T-helper 22 cell (primary cell): ENCODE data around the gene TMEM209.

ENCODE experiments used
- DNase-seq: peaks from one replicate; pipeline ENCODE4 v3.0.0-alpha.2; 2020; ENCODE audit warnings: low read depth

Gene TMEM209

GRCh38 chr7:130143334-130143732, 61.9 kb downstream of the TMEM209 start:
- DNase-seq: no peak

DNA sequence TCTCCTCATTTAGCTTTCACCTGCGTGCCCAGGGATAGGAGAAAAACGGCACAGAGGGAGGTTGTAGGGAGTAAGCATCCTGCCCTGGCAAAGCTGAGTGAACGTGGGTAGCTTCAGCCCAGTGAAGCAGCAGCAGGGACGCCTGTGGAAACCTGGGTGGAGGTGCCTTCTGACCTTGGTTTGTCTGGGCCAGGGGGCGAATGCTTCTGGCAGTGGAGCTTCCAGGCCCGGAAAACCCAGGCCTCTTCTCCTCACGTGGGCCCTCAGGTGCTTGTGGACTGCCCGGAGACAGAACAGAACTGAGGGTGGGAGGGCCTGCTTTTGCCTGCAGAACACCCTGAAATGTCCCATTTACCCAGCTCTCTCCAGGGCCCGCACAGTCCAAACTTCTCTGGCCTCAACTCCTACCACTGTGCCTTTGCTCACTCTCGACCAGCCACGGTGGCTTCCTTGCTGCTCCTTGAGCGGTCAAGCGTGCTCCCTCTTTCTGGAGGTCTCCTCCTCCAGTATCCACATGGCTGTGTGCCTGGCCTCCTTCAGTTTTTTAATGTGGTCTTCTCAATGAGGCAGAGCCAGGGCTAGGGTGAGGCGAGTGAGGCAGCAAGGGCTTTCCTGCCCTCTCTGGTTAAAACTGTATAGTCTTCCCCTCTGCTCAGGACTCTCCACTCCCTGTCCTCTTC, 62.4 kb downstream of the TMEM209 start:
- DNase-seq: no peak

DNA sequence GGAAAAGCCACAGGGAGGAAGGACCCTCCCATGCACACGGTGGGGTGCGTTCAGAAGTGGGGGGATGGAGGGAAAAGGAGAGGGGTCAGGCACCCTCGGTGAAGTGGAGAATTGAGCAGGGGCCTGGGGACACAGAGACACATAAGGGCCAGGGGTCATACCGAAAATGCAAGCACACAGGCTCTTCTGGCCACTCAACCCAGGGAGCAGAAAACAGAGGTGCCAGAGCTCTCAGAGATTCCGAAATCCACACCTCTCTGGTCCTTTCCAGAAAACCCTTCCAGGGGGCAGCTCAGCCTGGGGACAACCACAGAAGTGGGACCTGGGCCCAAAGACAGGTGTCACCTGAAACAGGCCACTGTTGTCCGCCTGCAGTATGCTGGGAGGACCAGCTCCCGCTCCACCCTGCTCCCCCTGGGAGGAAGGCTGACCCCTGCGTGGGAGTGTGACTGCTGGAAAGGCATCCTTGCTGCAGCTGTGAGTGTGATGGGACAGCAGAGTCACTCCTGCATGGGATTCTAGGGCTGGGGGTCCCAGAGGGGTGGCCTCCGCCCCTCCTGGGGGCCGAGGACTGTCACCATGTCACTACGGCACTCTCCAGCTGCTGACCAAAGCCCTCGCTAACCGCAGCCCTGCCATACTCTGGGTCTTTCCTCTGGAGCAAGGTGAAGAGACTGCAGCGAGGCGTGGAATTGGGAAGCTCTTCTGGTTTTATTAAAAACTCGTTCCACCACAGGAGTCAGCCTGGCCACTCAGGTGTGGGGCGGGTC, 63.1 kb downstream of the TMEM209 start:
- DNase-seq: no peak

- DNase-seq: no peak
Measured at GRCh38 chr7:130141161-130141883, 63.9 kb downstream of the TMEM209 start.

- no peak for DNase-seq
Measured at GRCh38 chr7:130140551-130141160, 64.5 kb downstream of the TMEM209 start.

DNA sequence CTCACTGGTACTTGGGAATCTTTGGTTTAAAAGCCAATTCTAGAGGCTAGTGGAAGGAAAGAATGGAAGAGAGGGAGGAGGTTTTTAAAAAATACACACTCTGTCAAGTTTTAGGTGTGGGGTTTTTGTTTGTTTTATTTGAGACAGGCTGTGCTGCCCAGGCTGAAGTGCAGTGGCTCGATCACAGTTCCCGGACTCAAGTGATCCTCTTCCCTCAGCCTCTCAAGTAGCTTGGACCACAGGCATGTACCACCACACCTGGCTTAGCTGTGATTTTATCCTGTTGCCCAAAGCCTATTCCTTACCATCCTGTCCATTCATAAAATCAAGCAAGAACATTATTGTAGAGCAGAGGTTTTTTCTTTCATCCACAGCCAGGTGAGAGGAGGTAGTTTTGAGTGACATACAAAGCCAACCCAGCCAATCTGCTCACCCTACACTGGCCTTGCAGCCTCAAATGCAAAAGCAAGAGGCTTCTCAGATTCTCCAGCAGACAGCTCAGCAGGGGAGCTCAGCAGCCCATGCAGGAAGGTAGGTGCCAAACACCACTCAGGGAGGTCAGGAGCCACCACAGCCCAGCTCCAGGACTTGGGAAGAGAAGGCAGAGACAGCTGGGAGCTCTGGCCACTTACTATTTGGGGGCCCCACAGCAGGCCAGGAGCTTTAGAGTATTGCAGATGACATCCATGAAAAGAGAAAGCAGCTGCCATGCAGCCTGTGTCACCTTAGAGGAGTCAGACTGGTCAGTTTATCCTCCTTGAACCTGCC, 65.8 kb downstream of the TMEM209 start:
- DNase-seq: no peak

DNA sequence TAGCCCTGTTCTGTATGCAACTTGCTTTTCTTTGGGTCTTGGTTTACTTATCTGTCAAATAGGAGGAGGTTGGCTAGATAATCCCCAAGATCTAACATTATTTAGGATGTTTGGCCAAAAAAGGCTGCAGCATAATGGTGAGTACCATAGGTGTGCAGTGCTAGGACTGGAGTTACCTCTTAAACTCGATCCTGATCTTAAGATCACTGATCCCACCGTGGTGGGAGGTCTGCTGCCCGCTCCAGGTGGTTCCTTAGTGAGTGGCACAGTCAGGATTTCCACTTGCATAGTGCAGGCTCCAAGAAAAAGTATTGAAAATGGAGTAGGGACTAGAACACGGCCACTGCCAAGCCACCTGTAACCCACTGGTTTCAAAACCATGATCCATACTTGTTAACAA, 68.0 kb downstream of the TMEM209 start:
- DNase-seq: no peak

GRCh38 chr7:130136579-130137167, 68.5 kb downstream of the TMEM209 start:
- no peak for DNase-seq

DNA sequence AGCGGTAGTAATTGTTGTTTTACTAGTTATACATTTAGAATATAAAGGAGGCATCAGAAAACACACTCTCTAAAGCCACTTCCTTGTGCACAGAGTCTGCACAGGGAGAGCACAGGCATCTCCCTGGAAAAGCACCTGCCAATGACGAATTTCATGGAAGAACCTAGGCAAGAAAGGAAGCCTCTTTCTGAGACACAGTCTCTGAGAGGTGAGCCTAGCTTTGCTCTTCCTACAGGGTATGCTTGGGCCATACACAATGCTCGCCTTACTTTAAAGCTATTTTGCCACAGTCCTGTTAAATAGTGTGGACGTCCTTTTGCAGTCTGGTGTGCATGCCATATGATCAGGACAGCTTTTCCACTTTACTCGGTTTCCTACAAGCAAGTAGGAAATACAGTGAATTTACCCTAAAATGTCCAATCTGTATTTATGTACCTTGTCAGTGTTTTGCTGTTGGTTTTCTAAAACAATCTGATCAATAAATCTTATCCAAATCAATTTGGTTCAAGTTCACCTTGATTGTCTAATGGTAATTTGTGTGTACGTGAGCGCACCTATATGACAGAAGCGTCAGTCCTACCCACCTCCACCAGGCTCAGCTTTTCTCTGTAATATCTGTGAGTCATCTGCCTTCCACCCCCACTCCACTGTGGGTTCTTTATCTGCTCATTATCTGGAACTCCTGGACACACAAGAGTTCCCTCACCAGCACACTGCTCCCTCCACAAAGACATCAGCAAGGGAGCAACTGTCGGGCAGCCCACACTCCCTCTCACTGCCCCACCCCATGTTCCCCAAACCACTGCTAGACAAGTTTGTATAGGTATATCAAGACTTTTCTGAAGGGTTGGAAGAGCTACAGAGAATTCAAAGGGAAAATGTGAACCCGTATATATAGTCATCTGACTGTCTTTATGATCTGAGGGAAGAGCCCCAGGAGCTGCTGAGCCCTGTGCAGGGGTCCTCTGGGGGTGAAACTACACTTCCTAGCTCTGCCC, 69.7 kb downstream of the TMEM209 start:
- no peak for DNase-seq

DNA sequence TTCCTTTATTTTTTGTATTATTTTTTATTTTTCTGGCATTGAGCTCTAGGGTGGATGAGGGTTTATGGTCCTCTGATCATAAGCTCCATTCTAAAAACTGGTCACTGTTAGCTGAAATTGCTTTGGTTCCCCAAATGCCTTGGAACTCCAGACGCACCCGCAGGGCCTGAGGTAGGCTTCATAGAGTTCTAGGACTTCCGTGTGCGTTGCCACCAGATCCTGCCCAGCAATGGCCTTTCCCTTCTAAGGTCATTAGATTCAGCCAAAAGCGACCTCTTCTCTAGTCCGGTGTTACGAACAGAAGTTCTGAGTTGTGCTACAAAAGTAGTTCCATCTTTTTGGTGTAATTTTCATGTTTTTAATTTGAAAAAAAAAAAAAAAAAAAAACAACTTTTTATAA, 70.5 kb downstream of the TMEM209 start:
- DNase-seq: no peak

GRCh38 chr7:130134106-130134636, 71.0 kb downstream of the TMEM209 start:
- DNase-seq: no peak

- DNase-seq: no peak
Measured at GRCh38 chr7:130133029-130133782, 72.0 kb downstream of the TMEM209 start.

GRCh38 chr7:130131964-130132875, 73.0 kb downstream of the TMEM209 start:
- DNase-seq: no peak

DNA sequence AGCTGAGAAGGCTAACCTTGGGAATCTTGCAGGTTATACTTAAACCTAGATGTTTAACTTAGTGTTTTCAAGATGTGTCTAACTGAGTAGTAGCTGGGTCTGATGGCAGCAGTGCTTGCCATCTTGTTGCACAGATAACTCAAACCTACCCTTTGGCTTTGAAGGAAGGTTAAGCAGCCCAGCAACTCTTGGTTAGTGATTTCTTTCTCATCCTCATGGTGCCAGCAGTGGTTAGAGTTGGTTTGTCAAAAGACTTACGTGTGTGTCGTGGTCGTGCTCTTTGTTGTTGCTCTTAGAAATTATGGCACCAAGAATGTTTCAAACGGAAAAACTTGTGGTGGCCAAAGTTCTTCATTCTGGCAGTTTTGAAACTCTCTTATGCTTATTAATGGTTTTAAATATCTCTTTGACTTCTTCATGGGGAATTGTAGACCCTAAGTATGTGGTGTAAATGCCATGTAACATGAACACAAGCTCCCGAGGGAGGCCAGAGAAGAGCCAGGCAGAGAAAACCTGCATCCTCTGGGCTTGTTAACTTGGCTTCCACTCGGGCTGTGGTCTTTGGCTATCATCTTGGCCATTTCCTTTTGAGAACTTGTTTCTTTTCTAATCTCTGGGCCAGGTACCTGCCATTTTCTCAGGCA, 73.9 kb downstream of the TMEM209 start:
- DNase-seq: no peak

GRCh38 chr7:130129011-130129411, 76.2 kb downstream of the TMEM209 start:
- DNase-seq: no peak

GRCh38 chr7:130127821-130128317, 77.3 kb downstream of the TMEM209 start:
- no peak for DNase-seq

DNA sequence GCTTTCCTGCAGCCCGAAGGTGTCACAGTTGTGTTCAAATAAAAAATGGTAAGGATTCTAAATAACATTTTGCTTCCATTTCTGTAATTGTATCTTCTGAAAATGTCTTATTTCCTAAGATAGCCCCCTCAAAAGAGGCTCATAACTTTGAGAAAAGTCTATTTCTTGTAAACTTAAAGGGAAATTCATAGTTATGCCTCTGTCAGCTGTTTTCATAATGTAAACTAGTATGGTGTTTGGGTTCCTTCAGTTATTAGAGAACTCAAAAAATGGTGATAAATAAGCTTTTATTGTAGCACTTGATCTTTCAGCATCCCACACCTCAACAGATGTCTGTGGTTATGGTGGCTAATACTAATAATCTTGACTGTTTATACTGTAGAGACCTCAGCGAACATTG, 77.8 kb downstream of the TMEM209 start:
- no peak for DNase-seq
